ENCODE measurements around the gene GALNT1.

The GALNT1 gene

GRCh38 chr18:35582899-35583558 is 1.5 kb downstream of the GALNT1 start:
- no peak for DNase-seq

GRCh38 chr18:35584735-35585134 is 3.2 kb downstream of the GALNT1 start:
- DNase-seq: no peak

GRCh38 chr18:35585608-35586007 is 4.1 kb downstream of the GALNT1 start:
- no peak for DNase-seq

GRCh38 chr18:35588122-35588521 is 6.6 kb downstream of the GALNT1 start:
- no peak for DNase-seq

GRCh38 chr18:35588995-35589394 is 7.5 kb downstream of the GALNT1 start:
- DNase-seq: no peak

- no peak for DNase-seq
Measured at GRCh38 chr18:35589546-35589945, 8.0 kb downstream of the GALNT1 start.

GRCh38 chr18:35590935-35591334 is 9.4 kb downstream of the GALNT1 start:
- no peak for DNase-seq

GRCh38 chr18:35592298-35592697 is 10.8 kb downstream of the GALNT1 start:
- DNase-seq: no peak

GRCh38 chr18:35593859-35594258 is 12.3 kb downstream of the GALNT1 start:
- DNase-seq: no peak

GRCh38 chr18:35597758-35598157 is 16.2 kb downstream of the GALNT1 start:
- no peak for DNase-seq

GRCh38 chr18:35602193-35602820 is 20.8 kb downstream of the GALNT1 start:
- DNase-seq: no peak

- no peak for DNase-seq
Measured at GRCh38 chr18:35603008-35603407, 21.5 kb downstream of the GALNT1 start.

GRCh38 chr18:35603528-35603927 is 22.0 kb downstream of the GALNT1 start:
- DNase-seq: no peak

- no peak for DNase-seq
Measured at GRCh38 chr18:35604369-35604768, 22.8 kb downstream of the GALNT1 start.

- no peak for DNase-seq
Measured at GRCh38 chr18:35605686-35606417, 24.3 kb downstream of the GALNT1 start.

GRCh38 chr18:35609236-35609635 is 27.7 kb downstream of the GALNT1 start:
- no peak for DNase-seq

GRCh38 chr18:35610089-35610488 is 28.5 kb downstream of the GALNT1 start:
- no peak for DNase-seq

- no peak for DNase-seq
Measured at GRCh38 chr18:35610724-35611123, 29.2 kb downstream of the GALNT1 start.

- DNase-seq: no peak
Measured at GRCh38 chr18:35611518-35611917, 30.0 kb downstream of the GALNT1 start.

- DNase-seq: no peak
Measured at GRCh38 chr18:35616074-35616473, 34.5 kb downstream of the GALNT1 start.

- no peak for DNase-seq
Measured at GRCh38 chr18:35616664-35617423, 35.3 kb downstream of the GALNT1 start.

- DNase-seq: no peak
Measured at GRCh38 chr18:35617865-35618264, 36.3 kb downstream of the GALNT1 start.

GRCh38 chr18:35618289-35618688 is 36.7 kb downstream of the GALNT1 start:
- DNase-seq: no peak
